Limb (tissue), 2 donors: ENCODE data around the gene TSPAN32.

Experiments
- DNase-seq, 2 donors: peaks; one replicate each; pipeline ENCODE4 v3.0.0-alpha.2; 2016; ENCODE audit errors: extremely low spot score in 2 of 2

TSPAN32 gene, protein sequence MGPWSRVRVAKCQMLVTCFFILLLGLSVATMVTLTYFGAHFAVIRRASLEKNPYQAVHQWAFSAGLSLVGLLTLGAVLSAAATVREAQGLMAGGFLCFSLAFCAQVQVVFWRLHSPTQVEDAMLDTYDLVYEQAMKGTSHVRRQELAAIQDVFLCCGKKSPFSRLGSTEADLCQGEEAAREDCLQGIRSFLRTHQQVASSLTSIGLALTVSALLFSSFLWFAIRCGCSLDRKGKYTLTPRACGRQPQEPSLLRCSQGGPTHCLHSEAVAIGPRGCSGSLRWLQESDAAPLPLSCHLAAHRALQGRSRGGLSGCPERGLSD

DNA sequence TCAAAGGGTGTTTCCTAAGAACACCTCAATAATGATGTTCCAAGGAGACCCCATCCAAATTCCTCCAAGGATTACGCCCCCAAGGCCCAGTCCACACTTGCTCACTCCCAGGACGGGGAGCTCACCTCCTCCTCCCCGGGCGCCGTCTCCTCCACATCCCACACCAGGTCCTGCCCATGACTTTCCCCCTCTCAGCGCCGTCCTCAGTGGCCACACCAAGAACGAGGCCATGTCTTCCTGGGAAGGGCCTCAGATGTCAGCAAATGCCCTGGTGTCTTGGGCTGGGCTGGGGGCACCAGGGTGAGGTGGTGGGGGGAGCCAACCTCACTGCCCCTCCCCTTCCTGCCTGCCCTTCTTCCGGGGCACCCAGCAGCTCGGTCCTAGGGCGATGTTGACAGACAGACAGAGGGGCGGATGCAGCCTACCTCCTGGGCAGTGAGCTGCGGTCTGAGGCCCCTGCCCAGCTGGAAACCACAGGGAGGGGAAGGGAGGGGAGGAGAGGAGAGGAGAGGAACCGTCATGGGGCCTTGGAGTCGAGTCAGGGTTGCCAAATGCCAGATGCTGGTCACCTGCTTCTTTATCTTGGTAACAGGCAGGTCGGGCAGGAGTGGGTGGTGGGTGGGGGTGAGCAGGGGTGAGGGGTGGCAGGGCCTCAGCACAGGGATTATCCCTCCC is at the start of gene TSPAN32, which contains the start of gene C11orf21:
TSPAN32 (plus strand) TSS at position 383 of the 675 bp plus-strand sequence; CDS start at position 520, 137 bp downstream.
C11orf21 (minus strand) TSS at position 288 of the 675 bp plus-strand sequence; CDS start at position 178, 110 bp downstream.
- peak in 1 of 2 donors; percentile 47 for DNase-seq

DNA sequence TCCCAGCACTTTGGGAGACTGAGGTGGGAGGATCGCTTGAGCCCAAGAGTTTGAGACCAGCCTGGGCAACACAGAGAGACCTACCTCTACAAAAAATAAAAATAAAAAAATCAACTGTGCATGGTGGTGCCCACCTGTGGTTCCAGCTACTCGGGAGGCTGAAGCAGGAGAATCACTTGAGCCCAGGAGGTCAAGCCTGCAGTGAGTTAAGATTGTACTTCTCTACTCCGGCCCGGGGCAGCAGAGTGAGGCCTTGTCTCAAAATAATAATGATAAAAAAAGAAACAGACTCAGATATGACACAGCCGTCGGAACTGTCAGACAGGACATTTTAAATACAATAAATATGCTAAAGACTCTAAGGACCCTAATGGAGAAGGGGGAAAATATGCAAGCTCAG is 49.8 kb upstream of the TSPAN32 start:
- no peak for DNase-seq

DNA sequence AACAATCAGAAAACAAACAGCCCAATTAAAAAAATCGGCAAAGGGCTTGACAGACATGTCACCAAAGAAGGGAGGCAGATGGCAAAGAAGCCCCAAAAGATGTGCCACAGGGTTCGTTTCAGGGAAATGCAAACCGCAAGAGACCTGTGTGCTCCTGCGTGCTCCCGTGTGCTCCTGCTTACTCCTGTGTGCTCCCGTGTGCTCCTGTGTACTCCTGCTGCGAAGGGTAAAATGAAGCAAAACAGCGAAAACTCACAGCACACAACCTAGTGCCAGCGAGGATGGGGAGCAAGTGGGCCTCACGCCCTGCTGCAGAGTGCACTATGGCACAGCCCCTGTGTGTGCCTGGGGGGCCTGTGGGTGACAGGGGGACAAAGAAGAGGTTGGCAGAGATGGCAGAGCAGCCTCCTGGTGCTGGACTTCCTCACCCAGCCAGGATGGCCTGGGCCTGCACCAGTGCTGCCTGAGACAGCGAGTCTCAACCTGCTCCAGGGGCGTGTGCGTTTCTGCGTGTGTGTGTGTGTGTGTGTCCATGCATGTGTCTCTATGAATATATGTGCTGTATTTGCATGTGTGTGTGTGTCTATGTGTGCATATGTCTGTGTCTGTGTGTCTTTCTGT is 45.4 kb upstream of the TSPAN32 start:
- DNase-seq = peak in 1 of 2 donors; percentile 20

DNA sequence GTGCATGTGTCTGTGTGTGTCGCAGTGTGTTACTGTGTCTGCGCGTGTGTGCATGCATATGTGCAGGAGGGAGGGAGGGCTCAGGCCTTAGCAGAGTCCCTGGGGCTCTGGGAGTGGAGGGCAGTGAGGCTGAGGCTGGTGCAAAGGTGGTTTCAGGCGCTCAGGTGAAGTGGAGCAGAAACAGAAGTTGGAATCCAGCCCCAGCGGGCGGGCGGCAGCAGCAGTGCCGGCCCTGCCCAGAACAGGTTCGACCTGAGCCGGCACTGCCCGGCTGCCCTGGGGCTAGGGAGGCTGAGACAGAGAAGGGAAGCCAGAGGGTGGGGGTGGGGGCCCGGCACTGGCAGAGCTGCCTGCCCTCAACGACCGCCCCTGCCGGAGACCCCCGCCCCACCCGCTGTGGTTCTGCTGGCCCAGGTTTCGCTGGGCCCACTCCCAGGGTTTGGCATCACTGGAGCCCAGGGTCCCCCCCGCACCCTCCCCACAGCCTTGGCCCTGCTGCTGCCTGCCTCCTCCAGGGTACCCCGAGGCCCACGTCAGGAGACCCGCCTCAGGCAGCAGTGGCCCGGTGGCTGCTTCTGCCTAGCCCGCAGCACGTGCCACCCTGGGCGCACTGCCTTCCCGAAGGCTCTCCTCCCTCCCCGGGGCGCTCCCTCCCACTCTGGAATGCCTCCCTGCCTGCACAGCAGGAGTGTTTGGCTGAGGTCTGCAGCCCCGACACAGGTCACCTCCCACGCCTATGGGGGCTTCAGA is 44.7 kb upstream of the TSPAN32 start:
- DNase-seq = peak in 1 of 2 donors; percentile 26

DNA sequence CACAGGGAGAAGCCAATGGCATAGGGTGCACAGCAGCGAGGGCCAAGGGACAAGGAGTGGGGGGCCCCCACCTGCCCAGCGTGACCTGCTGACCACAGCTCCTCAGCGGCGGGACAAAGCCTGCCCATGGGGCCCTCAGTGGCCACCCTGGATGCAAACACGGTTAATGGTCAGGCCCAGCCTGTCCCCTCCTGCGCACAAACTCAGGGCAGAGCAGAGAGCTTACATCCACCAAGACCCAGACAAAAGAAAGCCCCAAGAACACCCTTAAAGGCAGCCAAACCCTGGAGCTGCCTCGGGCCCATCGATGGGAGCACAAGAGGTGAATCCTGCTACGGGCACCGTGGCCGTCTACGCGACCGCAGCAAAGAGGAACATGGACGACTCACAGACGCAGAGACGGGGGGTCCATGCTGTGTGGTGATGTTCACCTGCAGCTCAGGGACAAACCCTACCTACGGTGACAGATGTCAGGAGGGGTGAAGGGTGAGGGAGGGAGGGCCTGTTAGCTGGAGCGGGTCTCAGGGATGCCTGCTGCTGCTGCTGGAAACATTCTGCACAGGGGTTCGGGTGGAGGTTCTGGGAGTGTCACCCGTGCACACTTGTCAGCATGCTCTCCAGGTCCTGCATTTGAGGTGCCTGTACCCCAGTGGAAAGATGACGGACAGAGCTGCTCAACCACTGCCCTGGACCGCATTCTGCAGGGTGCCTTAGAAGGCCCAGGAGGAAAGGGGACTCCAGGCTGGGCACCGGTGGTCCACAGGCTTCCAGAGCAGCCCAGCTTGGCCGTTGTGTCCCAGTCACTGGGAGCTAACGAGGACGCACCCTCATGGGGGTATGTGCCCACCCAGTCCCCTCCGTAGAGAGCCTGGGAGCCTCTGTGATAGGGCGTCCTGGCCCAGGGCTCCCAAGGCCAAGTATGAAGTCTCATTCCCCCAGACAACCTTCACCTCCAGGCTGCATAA is 43.0 kb upstream of the TSPAN32 start:
- DNase-seq = peak in 1 of 2 donors; percentile 14

DNA sequence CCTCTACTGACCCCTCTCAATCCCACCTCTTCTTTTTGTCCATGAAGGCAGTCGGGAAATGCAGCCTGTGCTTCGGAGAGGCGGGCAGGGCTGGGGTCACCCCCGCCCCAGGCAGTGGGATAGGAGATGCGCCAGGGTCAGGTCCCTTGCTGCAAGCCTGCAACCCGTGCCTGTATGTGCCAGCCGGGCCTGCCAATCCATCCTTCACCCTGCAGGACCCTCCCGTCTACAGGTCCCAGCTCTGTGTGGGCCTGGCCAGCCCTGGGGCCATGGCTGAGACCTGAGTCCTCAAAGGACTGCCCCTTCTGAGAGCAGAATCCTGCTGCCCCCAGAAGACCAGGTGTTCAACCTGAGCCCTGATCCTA is 42.4 kb upstream of the TSPAN32 start:
- DNase-seq = no peak

DNA sequence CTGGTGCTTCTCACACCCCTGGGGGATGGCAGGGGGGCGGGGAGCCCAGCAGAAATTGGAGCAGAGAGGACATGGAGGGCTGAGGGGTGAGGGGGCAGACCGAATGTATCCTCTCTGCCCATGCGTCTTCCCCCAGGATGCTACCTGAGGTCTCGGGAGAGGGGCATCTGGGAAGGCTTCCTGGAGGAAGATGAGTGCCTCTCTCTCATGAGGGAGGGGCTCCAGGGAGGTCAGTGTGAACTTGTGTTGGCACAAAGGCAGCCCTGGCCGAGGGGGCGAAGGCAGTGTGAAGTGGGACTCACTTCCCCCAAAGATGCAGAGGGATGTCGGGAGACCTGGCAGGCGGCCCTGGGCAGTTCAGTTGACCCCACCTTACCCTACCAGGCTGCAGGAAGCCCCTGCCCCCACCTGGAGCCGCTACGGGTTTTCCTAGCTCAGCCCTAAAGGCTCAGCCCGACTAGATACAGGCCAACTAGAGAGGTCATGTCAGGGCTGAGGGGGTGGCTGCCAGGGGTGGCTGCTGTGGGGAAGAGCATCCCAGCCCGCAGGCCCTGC is 41.8 kb upstream of the TSPAN32 start:
- DNase-seq = peak in 1 of 2 donors; percentile 27

DNA sequence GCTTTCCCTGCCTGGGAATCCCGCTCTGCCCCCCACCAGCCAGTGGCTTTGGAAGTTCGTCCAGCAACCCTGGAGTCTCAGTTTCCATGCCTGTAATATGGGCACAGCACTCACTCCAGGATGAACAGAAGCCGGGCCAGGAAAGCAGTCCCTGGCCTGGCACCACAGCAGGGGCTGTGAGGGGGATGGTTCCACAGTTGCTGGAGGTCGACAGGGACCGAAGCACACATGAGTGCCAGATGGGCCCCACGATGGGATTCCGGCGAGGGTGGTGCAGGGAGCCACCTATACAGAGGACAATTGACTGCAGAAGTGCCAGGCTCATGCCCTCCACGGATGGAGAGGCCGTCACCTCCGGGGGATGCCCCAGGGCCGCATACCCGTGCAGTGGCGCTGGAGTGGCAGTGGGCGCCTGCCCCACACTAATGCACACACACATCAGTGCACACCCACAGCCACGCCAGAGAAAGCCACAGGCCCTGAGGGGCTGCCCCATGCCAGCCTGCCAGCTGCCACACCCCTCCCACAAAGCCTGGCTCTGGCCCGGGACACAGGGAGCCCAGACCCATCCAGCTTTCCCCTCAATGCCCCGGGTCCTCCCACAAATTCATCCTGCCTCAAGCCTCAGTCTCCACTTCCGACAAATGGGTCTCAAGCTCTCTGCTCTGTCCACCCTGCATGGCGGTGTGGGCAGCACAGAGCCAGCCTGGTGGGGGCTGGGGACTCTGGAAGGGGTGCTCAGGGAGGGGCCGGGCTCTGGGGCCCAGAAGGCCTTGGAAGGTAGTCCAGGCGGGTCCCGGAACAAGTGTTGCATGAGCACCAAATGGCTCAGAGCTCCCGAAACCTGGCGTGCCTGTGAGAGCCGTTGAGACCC is 41.1 kb upstream of the TSPAN32 start:
- peak in 1 of 2 donors; percentile 22 for DNase-seq

DNA sequence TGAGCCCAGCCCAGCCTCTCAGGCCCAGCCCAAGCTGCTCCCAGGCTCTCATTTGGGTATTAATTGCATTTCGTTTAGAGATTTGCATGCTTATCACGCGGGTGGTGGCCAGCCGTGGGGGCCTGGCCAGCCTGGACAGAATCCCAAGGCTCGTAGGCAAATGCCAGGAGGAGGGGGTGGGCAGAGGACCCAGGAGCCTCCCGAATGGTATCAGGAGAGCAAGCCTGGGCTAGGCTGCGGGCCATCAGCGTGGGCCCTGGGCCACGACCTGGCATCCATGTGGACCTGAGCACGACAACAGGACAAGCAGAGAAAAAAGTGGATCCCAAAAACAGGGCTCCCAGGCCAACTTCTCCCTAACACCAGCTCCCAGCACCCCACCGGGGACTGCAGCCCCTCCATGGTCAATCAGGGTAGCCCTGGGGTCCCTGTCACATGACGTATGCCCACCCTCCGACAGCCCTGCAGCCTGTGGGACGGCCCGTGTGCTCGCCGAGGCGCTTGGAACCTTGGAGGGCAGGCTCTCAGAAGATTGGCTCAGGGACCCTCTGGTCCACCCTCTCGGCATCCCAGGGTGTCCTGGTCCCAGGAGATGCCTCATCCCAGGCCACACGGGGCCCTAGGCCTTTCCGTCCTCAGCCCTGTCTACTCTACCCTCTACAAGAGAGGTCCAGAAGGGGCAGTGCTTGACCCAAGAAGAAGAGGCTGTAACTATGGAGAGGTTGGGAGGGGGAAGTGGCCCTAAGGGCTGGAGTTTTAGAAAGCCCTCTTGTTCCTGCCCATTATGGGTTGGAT is 40.2 kb upstream of the TSPAN32 start:
- DNase-seq = no peak

DNA sequence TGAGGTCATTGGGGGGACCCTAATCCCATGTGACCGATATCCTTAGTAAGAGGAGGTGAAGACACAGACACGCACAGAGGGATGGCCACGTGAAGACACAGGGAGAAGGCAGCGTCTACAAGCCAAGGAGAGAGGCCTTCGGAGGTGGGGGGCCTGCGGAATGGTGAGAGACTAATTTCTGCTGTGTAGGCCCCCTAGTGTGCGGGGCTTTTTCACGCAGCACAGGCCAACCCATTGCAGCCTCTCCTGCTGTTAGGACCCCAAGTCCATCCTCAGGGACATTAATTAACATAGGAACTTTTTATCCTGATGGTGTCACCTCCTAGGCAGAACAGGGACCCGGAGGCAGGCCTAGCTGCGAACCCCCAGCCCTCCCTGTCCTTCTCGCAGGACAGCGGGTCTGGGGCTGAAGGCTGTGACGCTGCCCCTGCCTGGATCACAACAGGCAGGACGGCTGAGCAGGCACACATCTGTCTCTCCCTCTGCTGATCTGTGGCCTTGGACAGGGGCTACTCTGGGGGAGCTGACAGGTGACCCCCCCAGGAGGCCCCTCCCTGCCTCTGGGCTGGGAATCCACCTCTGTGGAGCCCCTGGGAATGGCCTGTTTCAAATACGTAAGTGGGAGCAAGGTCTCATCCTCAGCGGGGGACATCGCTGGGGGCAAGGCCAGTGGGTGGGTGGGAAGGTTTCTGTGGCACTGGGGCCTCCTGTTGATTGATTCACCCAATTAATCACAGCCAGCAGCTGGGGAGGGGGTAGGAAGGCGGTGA is 39.3 kb upstream of the TSPAN32 start:
- peak in 1 of 2 donors; percentile 20 for DNase-seq

DNA sequence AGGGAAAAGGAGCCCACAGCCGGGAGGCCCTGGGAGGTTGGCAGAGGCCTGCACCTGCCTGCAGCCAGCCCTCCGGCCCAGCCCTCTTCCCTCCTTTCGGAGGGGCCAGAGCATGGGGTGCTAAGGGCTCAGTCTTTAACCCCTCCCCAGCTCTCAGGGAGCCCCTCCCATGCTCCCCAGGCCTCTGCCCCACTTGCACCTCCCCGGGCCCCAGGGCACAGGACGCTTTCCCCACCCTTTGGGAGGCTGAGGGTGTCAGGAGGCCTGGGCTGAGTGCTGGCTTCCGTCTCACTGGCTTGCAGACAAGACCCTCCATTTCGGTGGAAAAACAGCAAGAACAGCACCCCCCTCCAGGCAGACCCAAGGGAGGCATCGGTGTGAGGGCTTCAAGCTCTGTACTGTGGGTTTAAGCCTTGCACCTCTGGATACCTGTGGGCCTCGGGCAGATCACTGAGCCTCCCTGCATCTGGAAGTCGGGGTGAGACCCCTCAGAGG is 38.7 kb upstream of the TSPAN32 start:
- peak in 1 of 2 donors; percentile 28 for DNase-seq

DNA sequence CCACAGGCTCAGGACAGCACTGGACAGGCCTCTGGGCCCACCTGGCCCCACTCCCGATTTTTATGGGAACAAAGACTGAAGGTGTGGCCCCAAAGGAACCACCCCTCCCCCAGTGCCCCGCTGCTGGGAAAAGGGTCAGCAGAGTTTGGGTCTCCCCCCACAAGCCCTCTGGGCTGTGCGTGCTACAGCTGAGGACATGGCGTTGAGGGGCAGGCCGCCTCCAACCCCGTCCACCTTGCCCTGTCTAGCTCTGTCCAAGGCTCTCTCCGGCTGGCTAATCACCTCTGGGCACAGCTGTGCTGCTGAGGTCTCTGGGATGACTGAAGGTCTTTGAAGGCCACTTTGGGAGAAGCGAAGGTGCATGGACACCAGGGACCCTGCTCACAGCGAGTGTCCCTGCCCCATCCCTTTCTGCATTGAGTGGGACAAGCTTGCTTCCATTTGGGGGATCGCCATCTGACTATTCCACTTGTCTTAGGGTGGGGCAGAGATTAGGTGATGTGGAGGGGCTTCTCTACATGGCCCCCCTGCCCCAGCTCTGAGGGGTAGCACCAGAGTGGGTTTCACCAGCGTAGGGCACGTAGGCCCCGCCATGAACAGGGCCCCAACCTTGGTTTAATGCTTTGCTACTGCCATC is 38.0 kb upstream of the TSPAN32 start:
- no peak for DNase-seq

DNA sequence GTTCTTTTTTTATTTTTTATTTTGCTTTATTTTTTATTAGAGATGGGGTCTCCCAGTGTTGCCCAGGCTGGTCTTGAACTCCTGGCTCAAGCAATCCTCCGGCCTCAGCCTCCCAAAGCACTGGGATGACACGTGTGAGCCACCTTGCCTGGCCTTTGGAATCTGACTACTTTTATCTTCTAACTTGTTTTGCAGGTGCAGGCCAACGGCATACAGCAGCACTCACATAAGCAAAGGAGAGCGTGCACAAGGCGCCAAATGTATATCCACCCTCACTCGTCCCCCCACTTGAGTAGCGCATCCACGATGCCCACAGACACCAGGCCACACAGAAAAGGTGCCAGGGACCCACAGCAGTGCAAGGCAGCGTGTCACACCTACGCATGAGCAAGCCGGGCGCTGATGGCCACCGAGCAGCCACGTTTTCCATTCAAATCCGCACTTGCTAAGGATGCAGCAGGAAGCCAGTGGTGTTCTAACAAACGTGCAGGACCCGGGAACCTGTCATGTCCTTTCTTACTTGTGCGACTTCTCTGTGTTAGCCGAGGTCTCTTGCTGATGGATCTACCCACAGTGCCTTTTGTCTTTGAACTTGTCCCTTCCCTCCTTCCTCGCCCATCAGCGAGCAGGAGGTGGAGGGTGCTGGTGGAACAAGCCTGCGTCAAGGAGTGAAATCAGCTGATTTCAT is 37.3 kb upstream of the TSPAN32 start:
- no peak for DNase-seq

DNA sequence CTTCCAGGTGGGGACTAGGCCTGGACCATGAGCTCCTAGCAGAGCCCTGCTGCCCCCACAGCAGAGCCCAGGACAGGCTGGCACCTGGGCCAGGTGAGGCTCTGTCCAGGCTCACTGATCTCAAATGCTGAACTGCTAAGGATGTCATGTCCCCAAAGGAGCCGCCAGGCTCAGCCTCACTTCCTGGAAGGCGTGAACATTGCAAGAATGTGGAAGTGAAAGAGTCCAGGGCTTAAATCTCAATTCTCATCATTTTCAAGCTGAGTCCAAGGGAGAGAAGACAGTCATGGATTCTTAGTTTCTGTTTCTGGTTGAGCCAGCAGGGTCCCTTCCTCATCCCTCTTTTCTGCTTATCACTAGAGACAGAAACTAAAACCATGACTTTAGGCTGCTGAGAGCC is 36.4 kb upstream of the TSPAN32 start:
- no peak for DNase-seq

DNA sequence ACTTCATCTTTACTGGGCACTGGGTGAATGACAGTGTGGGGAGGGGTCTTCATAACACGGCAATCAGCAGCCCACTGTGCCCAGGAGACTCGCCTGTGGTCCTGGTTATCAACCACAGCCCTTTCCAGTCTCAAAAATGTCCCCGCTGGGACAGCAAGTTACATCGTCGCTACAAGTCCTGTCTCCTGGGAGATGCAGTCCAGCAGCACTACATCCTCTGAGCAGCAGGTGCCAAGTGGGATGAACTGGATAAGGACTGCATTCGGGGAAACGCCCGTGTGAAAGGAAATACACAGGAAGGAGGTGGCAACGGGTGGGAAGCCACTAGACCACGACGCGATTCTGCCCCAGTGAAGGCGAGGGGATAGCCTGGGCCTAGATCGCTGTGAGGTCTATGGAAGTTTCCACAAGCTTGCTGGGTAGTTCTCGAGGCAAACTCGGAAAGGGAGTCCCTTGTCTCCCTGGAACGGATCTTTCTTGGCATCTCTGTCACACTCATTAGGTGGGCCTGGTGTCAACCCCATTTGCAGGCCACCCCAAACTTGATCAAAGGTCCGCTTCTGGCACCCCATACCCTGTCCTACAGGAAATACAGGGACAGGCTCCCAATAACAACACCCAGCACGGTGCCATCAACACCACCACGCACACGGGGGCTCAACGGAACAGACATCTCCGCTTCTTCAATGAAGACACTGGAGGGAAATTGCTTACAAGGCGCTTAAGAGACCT is 35.8 kb upstream of the TSPAN32 start:
- DNase-seq = no peak
